Suprapubic skin (tissue), 3 donors: Measurements from ENCODE around the gene RUNX2.

Experiments used
- CTCF ChIP-seq, 2 donors: fragments of 200-600 bp in 1 of 2; fragments of 450-650 bp in 1 of 2; sonication (generic) in 1 of 2; IDR thresholded peaks; one replicate each; pipeline ENCODE4 v1.5.1; 2016 to 2019; ENCODE audit warnings: antibody characterized with exemption in 2 of 2, mild to moderate bottlenecking in 1 of 2, moderate library complexity in 1 of 2
- EP300 ChIP-seq: sonication (generic); formaldehyde crosslinking; IDR thresholded peaks from one replicate; pipeline ENCODE4 v1.6.1; 2017; ENCODE audit warnings: antibody characterized with exemption
- POLR2A ChIP-seq, 2 donors: fragments of 450-650 bp; IDR thresholded peaks; one replicate each; pipeline ENCODE4 v1.6.1; 2017; ENCODE audit warnings: antibody characterized with exemption in 2 of 2, mild to moderate bottlenecking in 2 of 2, moderate library complexity in 2 of 2

- TF ChIP-seq CTCF (IDR thresholded peaks at IDR 0.05) (no peak), POLR2A (IDR thresholded peaks at IDR 0.05) (no peak), EP300 (no peak)
Measured at GRCh38 chr6:45558858-45559257, 230.7 kb downstream of the RUNX2 start.
